GF-D8 (cell line): Measurements from ENCODE around the gene PDIK1L.

Experiments used
- DNase-seq: peaks from one replicate; lab custom pipeline; 2025; lab: John Stamatoyannopoulos, UW

The PDIK1L gene

DNA sequence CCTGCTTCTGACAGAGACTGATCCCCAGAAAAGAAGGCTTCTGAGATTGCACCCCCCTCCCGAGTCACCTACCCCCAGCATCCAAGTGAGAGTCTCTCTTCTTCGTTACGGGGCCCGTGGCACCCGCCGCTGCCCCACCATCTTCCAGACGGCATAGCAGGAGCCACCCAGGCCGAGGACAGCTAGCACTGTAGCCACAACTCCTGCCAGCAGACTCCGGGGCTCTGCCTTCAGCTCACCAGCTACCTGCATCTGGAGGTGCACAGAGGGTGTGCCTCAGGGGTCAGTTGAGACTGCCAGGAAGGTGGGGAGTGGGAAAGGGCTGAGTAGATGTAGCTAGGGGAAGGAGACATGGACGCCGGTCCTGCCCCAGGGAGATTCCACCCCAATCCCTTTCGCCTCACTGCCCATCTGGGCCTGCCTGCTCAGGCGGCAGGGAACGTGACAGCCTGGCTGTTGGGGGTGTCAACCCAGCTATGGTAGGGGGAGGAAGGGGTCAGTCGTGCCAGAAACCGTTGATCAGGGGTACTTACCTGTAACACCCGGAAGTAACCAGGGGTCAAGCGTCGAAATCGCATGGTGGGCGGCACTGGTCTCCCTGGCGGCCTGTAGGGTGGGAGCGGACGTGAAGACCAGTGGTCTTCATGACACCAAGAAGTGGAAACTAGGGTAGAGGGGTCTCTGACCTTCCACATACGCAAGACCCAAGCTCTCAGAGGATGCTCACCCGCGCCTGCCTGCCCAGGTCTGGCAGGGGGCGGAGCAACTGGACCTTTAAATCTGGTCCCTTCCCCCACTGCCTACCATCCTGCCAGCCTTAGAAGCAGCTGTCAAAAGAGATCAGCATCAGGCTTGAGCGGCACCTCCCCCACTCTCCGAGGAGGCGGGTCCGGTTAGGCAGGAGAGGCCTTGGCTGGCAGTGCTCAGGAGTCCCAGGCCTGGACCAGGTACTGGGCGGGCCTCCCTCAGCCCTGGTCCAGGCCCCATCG lies 59.8 kb downstream of the PDIK1L start, which contains the start of gene ZNF593OS:
ZNF593OS (minus strand) TSS at position 749 of the 989 bp plus-strand sequence; CDS start at position 578, 171 bp downstream.
- no peak for DNase-seq
